HEK293 (cell line): ENCODE data around the gene TAGLN.

ENCODE experiments used
- CTCF ChIA-PET: fragments of 350-600 bp; formaldehyde crosslinking; extraction: SDS; loops from one replicate; lab custom pipeline; 2021; ENCODE audit warnings: antibody characterized with exemption; lab: Yijun Ruan, JAX
- POLR2A ChIA-PET: fragments of 300-600 bp; formaldehyde crosslinking; extraction: SDS; loops from one replicate; lab custom pipeline; 2020; ENCODE audit warnings: antibody characterized with exemption, inconsistent platforms; lab: Yijun Ruan, JAX
- H3K27ac ChIP-seq: fragments of 200-500 bp; sonication (Bioruptor generic); 2 replicates; pipeline ENCODE4 v1.5.1; 2014; ENCODE audit warnings: low read depth, low read length, control low read depth, inconsistent platforms; ENCODE audit errors: extremely low read depth
- H3K36me3 ChIP-seq, 2 experiments: fragments of 200-500 bp in 1 of 2; sonication (Bioruptor generic) in 1 of 2; 1 replicate in 1 of 2; 2 replicates in 1 of 2; pipeline ENCODE4 v1.5.1; 2014 to 2017; ENCODE audit warnings: inconsistent platforms in 2 of 2, low read length in 2 of 2; ENCODE audit not compliant: control insufficient read depth in 2 of 2, insufficient read depth in 1 of 2
- H3K4me1 ChIP-seq: fragments of 200-500 bp; sonication (Bioruptor generic); 2 replicates; pipeline ENCODE4 v1.5.1; 2014; ENCODE audit warnings: mild to moderate bottlenecking, low read length, inconsistent platforms; ENCODE audit not compliant: control insufficient read depth, insufficient read depth
- H3K4me3 ChIP-seq: 2 replicates; pipeline ENCODE4 v1.5.1; 2011; ENCODE audit warnings: low read depth, mild to moderate bottlenecking, control low read depth, low read length, moderate library complexity
- H3K9me3 ChIP-seq: fragments of 200-500 bp; sonication (Bioruptor generic); 2 replicates; pipeline ENCODE4 v1.5.1; 2014; ENCODE audit warnings: low read depth, low read length, inconsistent platforms; ENCODE audit not compliant: control insufficient read depth, insufficient read depth
- HOXA7 ChIP-seq: sonication (generic); formaldehyde crosslinking; IDR thresholded peaks from 2 replicates; pipeline ENCODE4 v1.8.1; 2022; ENCODE audit warnings: missing genetic modification reagents, borderline replicate concordance
- HOXD13 ChIP-seq: sonication (generic); formaldehyde crosslinking; IDR thresholded peaks from 2 replicates; pipeline ENCODE4 v1.8.0; 2022; ENCODE audit warnings: missing genetic modification reagents, borderline replicate concordance
- IKZF3 ChIP-seq: fragments of 450-650 bp; IDR thresholded peaks from 2 replicates; pipeline ENCODE4 v1.5.0; 2018; ENCODE audit warnings: missing biosample characterization, mild to moderate bottlenecking, missing genetic modification characterization, moderate library complexity
- KLF1 ChIP-seq: fragments of 450-650 bp; formaldehyde crosslinking; IDR thresholded peaks from 2 replicates; pipeline ENCODE4 v1.5.1; 2016; ENCODE audit warnings: missing biosample characterization, missing genetic modification characterization
- OSR2 ChIP-seq: fragments of 450-650 bp; formaldehyde crosslinking; IDR thresholded peaks from 2 replicates; pipeline ENCODE4 v1.5.1; 2016; ENCODE audit warnings: missing biosample characterization, missing genetic modification characterization
- RBAK ChIP-seq: fragments of 450-650 bp; formaldehyde crosslinking; IDR thresholded peaks from 2 replicates; pipeline ENCODE4 v1.5.1; 2016; ENCODE audit warnings: missing biosample characterization, missing genetic modification characterization
- REPIN1 ChIP-seq: fragments of 450-650 bp; formaldehyde crosslinking; IDR thresholded peaks from 2 replicates; pipeline ENCODE4 v1.5.1; 2017; ENCODE audit warnings: missing biosample characterization, missing genetic modification characterization, low read depth
- SCRT1 ChIP-seq: fragments of 450-650 bp; formaldehyde crosslinking; IDR thresholded peaks from 2 replicates; pipeline ENCODE4 v1.5.1; 2016; ENCODE audit warnings: missing biosample characterization, missing genetic modification characterization, borderline replicate concordance
- SETDB1 ChIP-seq: IDR thresholded peaks from one replicate; pipeline ENCODE4 v1.6.1; 2017; ENCODE audit warnings: mild to moderate bottlenecking, low read length, moderate library complexity, mixed read lengths; ENCODE audit not compliant: insufficient read length
- WT1 ChIP-seq: fragments of 450-650 bp; formaldehyde crosslinking; IDR thresholded peaks from 2 replicates; pipeline ENCODE4 v1.5.1; 2016; ENCODE audit warnings: missing biosample characterization, missing genetic modification characterization
- ZNF132 ChIP-seq: fragments of 450-650 bp; formaldehyde crosslinking; IDR thresholded peaks from 2 replicates; pipeline ENCODE4 v1.5.1; 2017; ENCODE audit warnings: missing biosample characterization, missing genetic modification characterization, borderline replicate concordance
- ZNF169 ChIP-seq: fragments of 450-650 bp; formaldehyde crosslinking; IDR thresholded peaks from 2 replicates; pipeline ENCODE4 v1.5.1; 2016; ENCODE audit warnings: missing biosample characterization, missing genetic modification characterization
- ZNF266 ChIP-seq: fragments of 450-650 bp; formaldehyde crosslinking; IDR thresholded peaks from 2 replicates; pipeline ENCODE4 v1.5.1; 2016; ENCODE audit warnings: missing biosample characterization, missing genetic modification characterization, low read depth
- ZNF302 ChIP-seq: fragments of 450-650 bp; formaldehyde crosslinking; IDR thresholded peaks from 2 replicates; pipeline ENCODE4 v1.5.1; 2016; ENCODE audit warnings: missing biosample characterization, missing genetic modification characterization, low read depth
- ZNF37A ChIP-seq: fragments of 450-650 bp; IDR thresholded peaks from 2 replicates; pipeline ENCODE4 v1.5.1; 2018; ENCODE audit warnings: missing biosample characterization, missing genetic modification characterization
- ZNF391 ChIP-seq: fragments of 450-650 bp; formaldehyde crosslinking; IDR thresholded peaks from 2 replicates; pipeline ENCODE4 v1.5.1; 2016; ENCODE audit warnings: low read depth, missing biosample characterization, missing genetic modification characterization, borderline replicate concordance
- ZNF624 ChIP-seq: fragments of 450-650 bp; formaldehyde crosslinking; IDR thresholded peaks from 2 replicates; pipeline ENCODE4 v1.5.1; 2017; ENCODE audit warnings: missing biosample characterization, missing genetic modification characterization
- ZXDB ChIP-seq: fragments of 450-650 bp; formaldehyde crosslinking; IDR thresholded peaks from 2 replicates; pipeline ENCODE4 v1.5.1; 2016; ENCODE audit warnings: missing biosample characterization, missing genetic modification characterization
- TF ChIP-seq, protein P1 (sequence below): fragments of 450-650 bp; formaldehyde crosslinking; conservative IDR thresholded peaks from 2 replicates; pipeline ENCODE4 v1.5.1; 2016; ENCODE audit warnings: low read depth, missing biosample characterization, missing genetic modification characterization
- TF ChIP-seq, protein P2 (sequence below): fragments of 450-650 bp; formaldehyde crosslinking; IDR thresholded peaks from 2 replicates; pipeline ENCODE4 v1.5.1; 2016; ENCODE audit warnings: missing biosample characterization, missing genetic modification characterization
- TF ChIP-seq, protein P3 (sequence below): fragments of 450-650 bp; formaldehyde crosslinking; IDR thresholded peaks from 2 replicates; pipeline ENCODE4 v1.5.1; 2016; ENCODE audit warnings: missing biosample characterization, missing genetic modification characterization, borderline replicate concordance

Gene TAGLN

DNA sequence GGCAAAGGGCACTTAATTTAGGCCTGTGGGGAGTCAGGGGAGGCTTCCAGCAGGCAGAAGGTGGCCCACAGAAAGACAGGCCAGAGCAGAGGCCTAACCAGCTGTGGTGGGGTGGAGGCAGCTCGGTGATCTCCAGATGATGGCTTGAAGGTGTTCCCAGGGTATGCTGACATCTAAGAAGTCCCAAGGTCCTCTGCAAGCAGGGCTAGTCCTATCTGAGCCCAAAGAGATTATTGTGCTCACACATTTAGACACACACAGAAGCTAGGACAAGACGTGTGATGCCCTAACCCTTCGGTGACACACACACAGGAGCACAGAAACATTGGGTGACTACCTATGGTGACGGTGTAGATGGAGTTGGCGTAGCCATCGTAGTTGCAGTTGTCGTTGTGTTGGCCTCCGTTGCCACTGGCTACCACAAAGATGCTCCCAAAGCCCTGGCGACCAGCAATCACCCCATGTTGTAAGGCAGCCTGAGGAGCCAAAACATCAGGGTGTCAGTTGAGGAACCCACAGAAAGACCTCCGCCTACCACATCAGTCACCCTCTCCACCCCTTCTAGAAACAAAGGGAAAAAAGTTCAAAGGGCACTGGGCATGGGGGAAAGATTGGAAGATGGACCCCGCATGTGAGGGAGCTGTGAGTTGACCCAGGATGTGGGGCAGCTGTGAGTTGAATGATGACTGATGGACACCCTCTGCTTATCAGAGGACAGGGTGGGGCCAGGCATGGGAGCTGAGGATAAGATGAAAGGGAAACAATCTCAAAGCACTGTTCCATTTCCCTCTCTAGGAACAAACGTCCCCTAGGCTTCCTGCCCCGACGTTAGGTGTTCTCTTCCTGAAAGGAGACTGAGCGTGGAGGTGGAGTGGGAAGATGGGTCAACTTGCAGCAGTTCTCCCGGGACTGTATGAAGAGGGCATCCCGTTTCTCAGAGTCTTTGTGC is 24.8 kb downstream of the TAGLN start (continued):
- TF ChIP-seq, protein P1, sequence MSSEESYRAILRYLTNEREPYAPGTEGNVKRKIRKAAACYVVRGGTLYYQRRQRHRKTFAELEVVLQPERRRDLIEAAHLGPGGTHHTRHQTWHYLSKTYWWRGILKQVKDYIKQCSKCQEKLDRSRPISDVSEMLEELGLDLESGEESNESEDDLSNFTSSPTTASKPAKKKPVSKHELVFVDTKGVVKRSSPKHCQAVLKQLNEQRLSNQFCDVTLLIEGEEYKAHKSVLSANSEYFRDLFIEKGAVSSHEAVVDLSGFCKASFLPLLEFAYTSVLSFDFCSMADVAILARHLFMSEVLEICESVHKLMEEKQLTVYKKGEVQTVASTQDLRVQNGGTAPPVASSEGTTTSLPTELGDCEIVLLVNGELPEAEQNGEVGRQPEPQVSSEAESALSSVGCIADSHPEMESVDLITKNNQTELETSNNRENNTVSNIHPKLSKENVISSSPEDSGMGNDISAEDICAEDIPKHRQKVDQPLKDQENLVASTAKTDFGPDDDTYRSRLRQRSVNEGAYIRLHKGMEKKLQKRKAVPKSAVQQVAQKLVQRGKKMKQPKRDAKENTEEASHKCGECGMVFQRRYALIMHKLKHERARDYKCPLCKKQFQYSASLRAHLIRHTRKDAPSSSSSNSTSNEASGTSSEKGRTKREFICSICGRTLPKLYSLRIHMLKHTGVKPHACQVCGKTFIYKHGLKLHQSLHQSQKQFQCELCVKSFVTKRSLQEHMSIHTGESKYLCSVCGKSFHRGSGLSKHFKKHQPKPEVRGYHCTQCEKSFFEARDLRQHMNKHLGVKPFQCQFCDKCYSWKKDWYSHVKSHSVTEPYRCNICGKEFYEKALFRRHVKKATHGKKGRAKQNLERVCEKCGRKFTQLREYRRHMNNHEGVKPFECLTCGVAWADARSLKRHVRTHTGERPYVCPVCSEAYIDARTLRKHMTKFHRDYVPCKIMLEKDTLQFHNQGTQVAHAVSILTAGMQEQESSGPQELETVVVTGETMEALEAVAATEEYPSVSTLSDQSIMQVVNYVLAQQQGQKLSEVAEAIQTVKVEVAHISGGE = no peak
- no peak for TF ChIP-seq OSR2 (tag by site-specific recombination)
- TF ChIP-seq SCRT1 (tag by site-specific recombination) = no peak
- TF ChIP-seq ZXDB (tag by site-specific recombination) = no peak
- no peak for TF ChIP-seq ZNF391 (tag by site-specific recombination)

DNA sequence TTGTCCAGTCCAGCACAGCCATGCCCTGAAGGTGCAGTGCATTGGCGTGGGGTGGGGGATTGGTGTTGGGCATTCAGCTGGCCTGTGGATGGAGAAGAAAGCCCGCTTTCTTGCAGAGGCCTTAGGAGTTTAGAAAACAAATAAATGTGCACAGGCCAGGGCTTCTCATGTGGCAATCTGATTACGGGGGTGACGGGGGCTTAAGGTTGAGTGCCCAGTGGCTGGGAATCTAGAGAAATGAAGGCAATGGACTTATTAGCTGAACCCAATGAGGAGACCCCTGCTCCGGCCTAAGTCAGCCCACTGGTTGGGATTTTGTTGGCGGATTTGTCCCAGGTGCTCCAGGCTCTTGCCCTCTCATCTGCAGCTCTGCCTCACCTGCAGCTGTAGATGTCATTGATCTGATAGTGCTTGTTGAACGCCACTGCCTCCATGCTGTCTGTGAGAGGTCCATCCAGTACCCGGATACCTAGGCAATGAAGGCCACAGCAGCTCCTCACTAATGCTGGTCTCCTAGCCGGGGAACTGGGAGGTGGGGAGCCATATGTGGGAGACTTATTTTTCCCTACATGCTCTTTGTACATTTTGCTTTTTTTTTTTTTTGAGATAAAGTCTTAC is 26.5 kb downstream of the TAGLN start:
- no peak overlapping the region for H3K4me3 ChIP-seq
- ChIA-PET CTCF (interaction anchor here (0.6 to 8.1 kb wide), 23 partner anchors 7 to 567 kb away, joined by 3 to 71 read pairs (median 5); partner anchors contain the start of genes APOA5, BACE1 and SIDT2), POLR2A (interaction anchor here (0.5 to 2.0 kb wide), 4 partner anchors 23 to 242 kb away, joined by 3 to 7 read pairs (median 4); partner anchors contain the start of gene PAFAH1B2)
- peaks cover 0 to 85% of the 10 kb centered on the region in 2 experiments; a peak in 1 of 3 replicates for H3K36me3 ChIP-seq
- TF ChIP-seq ZNF624 (tag by site-specific recombination) = no peak
- no peak for TF ChIP-seq SETDB1
- TF ChIP-seq ZNF132 = no peak
- no peak for TF ChIP-seq ZNF391 (tag by site-specific recombination)
- TF ChIP-seq REPIN1 (tag by site-specific recombination) = no peak
- TF ChIP-seq, protein P2, sequence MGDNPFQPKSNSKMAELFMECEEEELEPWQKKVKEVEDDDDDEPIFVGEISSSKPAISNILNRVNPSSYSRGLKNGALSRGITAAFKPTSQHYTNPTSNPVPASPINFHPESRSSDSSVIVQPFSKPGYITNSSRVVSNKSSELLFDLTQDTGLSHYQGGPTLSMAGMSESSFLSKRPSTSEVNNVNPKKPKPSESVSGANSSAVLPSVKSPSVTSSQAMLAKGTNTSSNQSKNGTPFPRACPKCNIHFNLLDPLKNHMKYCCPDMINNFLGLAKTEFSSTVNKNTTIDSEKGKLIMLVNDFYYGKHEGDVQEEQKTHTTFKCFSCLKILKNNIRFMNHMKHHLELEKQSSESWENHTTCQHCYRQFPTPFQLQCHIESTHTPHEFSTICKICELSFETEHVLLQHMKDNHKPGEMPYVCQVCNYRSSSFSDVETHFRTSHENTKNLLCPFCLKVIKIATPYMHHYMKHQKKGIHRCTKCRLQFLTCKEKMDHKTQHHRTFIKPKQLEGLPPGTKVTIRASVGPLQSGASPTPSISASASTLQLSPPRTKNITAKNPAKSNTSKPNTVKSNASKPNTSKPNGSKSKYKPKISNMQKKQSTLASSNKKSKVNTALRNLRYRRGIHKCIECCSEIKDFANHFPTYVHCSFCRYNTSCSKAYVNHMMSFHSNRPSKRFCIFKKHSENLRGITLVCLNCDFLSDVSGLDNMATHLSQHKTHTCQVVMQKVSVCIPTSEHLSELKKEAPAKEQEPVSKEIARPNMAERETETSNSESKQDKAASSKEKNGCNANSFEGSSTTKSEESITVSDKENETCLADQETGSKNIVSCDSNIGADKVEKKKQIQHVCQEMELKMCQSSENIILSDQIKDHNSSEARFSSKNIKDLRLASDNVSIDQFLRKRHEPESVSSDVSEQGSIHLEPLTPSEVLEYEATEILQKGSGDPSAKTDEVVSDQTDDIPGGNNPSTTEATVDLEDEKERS (tag by site-specific recombination) = no peak
- no peak for TF ChIP-seq IKZF3
- no peak for TF ChIP-seq HOXA7 (CRISPR knock-in tag)
- TF ChIP-seq, protein P3, sequence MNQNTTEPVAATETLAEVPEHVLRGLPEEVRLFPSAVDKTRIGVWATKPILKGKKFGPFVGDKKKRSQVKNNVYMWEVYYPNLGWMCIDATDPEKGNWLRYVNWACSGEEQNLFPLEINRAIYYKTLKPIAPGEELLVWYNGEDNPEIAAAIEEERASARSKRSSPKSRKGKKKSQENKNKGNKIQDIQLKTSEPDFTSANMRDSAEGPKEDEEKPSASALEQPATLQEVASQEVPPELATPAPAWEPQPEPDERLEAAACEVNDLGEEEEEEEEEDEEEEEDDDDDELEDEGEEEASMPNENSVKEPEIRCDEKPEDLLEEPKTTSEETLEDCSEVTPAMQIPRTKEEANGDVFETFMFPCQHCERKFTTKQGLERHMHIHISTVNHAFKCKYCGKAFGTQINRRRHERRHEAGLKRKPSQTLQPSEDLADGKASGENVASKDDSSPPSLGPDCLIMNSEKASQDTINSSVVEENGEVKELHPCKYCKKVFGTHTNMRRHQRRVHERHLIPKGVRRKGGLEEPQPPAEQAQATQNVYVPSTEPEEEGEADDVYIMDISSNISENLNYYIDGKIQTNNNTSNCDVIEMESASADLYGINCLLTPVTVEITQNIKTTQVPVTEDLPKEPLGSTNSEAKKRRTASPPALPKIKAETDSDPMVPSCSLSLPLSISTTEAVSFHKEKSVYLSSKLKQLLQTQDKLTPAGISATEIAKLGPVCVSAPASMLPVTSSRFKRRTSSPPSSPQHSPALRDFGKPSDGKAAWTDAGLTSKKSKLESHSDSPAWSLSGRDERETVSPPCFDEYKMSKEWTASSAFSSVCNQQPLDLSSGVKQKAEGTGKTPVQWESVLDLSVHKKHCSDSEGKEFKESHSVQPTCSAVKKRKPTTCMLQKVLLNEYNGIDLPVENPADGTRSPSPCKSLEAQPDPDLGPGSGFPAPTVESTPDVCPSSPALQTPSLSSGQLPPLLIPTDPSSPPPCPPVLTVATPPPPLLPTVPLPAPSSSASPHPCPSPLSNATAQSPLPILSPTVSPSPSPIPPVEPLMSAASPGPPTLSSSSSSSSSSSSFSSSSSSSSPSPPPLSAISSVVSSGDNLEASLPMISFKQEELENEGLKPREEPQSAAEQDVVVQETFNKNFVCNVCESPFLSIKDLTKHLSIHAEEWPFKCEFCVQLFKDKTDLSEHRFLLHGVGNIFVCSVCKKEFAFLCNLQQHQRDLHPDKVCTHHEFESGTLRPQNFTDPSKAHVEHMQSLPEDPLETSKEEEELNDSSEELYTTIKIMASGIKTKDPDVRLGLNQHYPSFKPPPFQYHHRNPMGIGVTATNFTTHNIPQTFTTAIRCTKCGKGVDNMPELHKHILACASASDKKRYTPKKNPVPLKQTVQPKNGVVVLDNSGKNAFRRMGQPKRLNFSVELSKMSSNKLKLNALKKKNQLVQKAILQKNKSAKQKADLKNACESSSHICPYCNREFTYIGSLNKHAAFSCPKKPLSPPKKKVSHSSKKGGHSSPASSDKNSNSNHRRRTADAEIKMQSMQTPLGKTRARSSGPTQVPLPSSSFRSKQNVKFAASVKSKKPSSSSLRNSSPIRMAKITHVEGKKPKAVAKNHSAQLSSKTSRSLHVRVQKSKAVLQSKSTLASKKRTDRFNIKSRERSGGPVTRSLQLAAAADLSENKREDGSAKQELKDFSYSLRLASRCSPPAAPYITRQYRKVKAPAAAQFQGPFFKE (tag by site-specific recombination) = no peak
- TF ChIP-seq HOXD13 (CRISPR knock-in tag) = no peak
- no peak for TF ChIP-seq ZNF302
- no peak for TF ChIP-seq WT1 (tag by site-specific recombination)
- TF ChIP-seq ZNF37A (tag by site-specific recombination) = no peak
- no peak for TF ChIP-seq RBAK (tag by site-specific recombination)
- TF ChIP-seq KLF1 (tag by site-specific recombination) = no peak
- no peak for TF ChIP-seq ZNF169 (tag by site-specific recombination)
- no peak for TF ChIP-seq ZNF266
- peaks cover 3% of the 10 kb centered on the region; the same call in 1 of the 2 replicates for H3K4me1 ChIP-seq
- H3K27ac ChIP-seq = no peak overlapping the region
- H3K9me3 ChIP-seq = no peaks in the 10 kb centered on the region
